HG02642 (cell line): ENCODE results near the gene SDE2.
"Not testable (repeated sequence)": the region's sequence is repeated elsewhere in the genome, so short reads cannot be mapped to it uniquely, and the experiment has no call there.

Experiments
- ATAC-seq: cut with Tn5 transposase; IDR thresholded peaks from one replicate; pipeline ENCODE4 v1.9.1; 2021; ENCODE audit warnings: mild to moderate bottlenecking; ENCODE audit not compliant: unreplicated experiment, poor library complexity

Gene SDE2

GRCh38 chr1:225945564-225945963 lies 53.6 kb downstream of the SDE2 start:
- ATAC-seq: no peak

- ATAC-seq: peak; percentile 60
These were observed 54.2 kb downstream of the SDE2 start for GRCh38 chr1:225944951-225945350.

- no peak for ATAC-seq
These were observed 54.8 kb downstream of the SDE2 start for GRCh38 chr1:225944387-225944786.

GRCh38 chr1:225943582-225943981 lies 55.6 kb downstream of the SDE2 start:
- no peak for ATAC-seq

- peak; percentile 85 for ATAC-seq
These were observed 56.6 kb downstream of the SDE2 start for GRCh38 chr1:225942574-225942973.

- ATAC-seq: no peak
These were observed 57.3 kb downstream of the SDE2 start for GRCh38 chr1:225941942-225942222.

- no peak for ATAC-seq
These were observed 57.8 kb downstream of the SDE2 start, which contains the start of gene LEFTY2 for GRCh38 chr1:225941187-225941941. TSS of gene LEFTY2 (minus strand) at chr1:225941220. CDS start at chr1:225941140, 80 bp downstream.

- no peak for ATAC-seq
These were observed 58.6 kb downstream of the SDE2 start for GRCh38 chr1:225940385-225941151.

- not testable (repeated sequence) for ATAC-seq
These were observed 59.2 kb downstream of the SDE2 start for GRCh38 chr1:225939939-225940310.

GRCh38 chr1:225939097-225939938 lies 59.8 kb downstream of the SDE2 start:
- not testable (repeated sequence) for ATAC-seq

- no peak for ATAC-seq
These were observed 61.8 kb downstream of the SDE2 start for GRCh38 chr1:225937048-225937968.

- no peak for ATAC-seq
These were observed 62.6 kb downstream of the SDE2 start for GRCh38 chr1:225936523-225936922.

- not testable (repeated sequence) for ATAC-seq
These were observed 63.1 kb downstream of the SDE2 start for GRCh38 chr1:225936086-225936485.

- ATAC-seq: no peak
These were observed 64.4 kb downstream of the SDE2 start for GRCh38 chr1:225934711-225935110.

- ATAC-seq: no peak
These were observed 66.1 kb downstream of the SDE2 start for GRCh38 chr1:225933072-225933471.
